Adrenal gland (tissue), 12 donors: Measurements from ENCODE around the gene ELOVL6. TPM values are rescaled to one million over a fixed set of nuclear protein-coding genes. Genes with fewer than 3 reads are reported as not detected.

Experiments used
- DNase-seq, 7 donors: peaks; one replicate each; pipeline ENCODE4 v3.0.0-alpha.2; 2019 to 2020
- H3K27ac ChIP-seq, 5 donors: fragments of 200-600 bp; sonication (generic) in 4 of 5; 1 replicate in 3 of 5; 2 replicates in 2 of 5; pipeline versions ENCODE4 v1.5.1 to v1.8.0; 2016 to 2020; ENCODE audit warnings: mild to moderate bottlenecking in 1 of 5
- H3K27me3 ChIP-seq: fragments of 200-600 bp; 2 replicates; pipeline ENCODE4 v1.8.0; 2021
- H3K36me3 ChIP-seq, 2 donors: fragments of 200-600 bp; replicated peaks in 1 of 2; 1 replicate in 1 of 2; 2 replicates in 1 of 2; pipeline versions ENCODE4 v1.5.1 to v1.8.0; 2018 to 2022
- H3K4me1 ChIP-seq, 2 donors: fragments of 200-600 bp; replicated peaks in 1 of 2; 1 replicate in 1 of 2; 2 replicates in 1 of 2; pipeline versions ENCODE4 v1.5.1 to v1.8.0; 2018 to 2021
- H3K4me3 ChIP-seq, 4 donors: fragments of 200-600 bp; sonication (generic) in 3 of 4; one replicate each; pipeline ENCODE4 v1.5.1; 2016 to 2018
- H3K9me3 ChIP-seq, 3 donors: fragments of 200-600 bp; sonication (generic) in 1 of 3; replicated peaks in 1 of 3; 1 replicate in 2 of 3; 2 replicates in 1 of 3; pipeline versions ENCODE4 v1.5.1 to v1.8.0; 2016 to 2021
- CTCF ChIP-seq, 6 experiments: fragments of 450-650 bp in 4 of 6; fragments of 200-600 bp in 2 of 6; sonication (generic) in 1 of 6; IDR thresholded peaks; 1 replicate in 5 of 6; 2 replicates in 1 of 6; pipeline versions ENCODE4 v1.5.1 to v1.8.0; 2016 to 2021; ENCODE audit warnings: antibody characterized with exemption in 6 of 6, mild to moderate bottlenecking in 2 of 6, moderate library complexity in 1 of 6
- POLR2A ChIP-seq, 2 donors: fragments of 450-650 bp; IDR thresholded peaks; one replicate each; pipeline ENCODE4 v1.6.1; 2017; ENCODE audit warnings: antibody characterized with exemption in 2 of 2, mild to moderate bottlenecking in 2 of 2, moderate library complexity in 1 of 2
- WGBS, 4 donors: extraction: QIAGEN DNeasy Blood & Tissue Kit in 2 of 4; methylation state at CpG; one replicate each; pipeline versions ENCODE4 v1.1.5 to v1.1.7; 2013 to 2017; 5-methylcytosine and 5-hydroxymethylcytosine counted together
- intact Hi-C, 2 donors: fragments of 100-400 bp; cut with DNase I; formaldehyde crosslinking; loops; one replicate each; pipeline versions ENCODE4 v1.14.1 to v1.15.0; 2022 to 2023
- polyA plus RNA-seq, 3 donors: library from polyadenylated mRNA; stranded (reverse); fragments of 200-250 nt in 2 of 3; fragments of 350-450 nt in 1 of 3; fragmentation: Illumina TruSeq in 1 of 3; extraction: RNeasy Lipid Tissue Mini Kit (QIAGEN cat#74804) in 1 of 3; gene quantifications; one replicate each; pipeline ENCODE4 v1.2.3, GENCODE V29; 2013 to 2014
- total RNA-seq, 9 donors: library from RNA; depleted of rRNA in 4 of 9; stranded (reverse); fragments of >200 nt in 4 of 9; fragments of 120-200 nt in 1 of 9; fragmentation: NEBNext Ultra II Directional in 1 of 9; extraction: Animal tissue kit (Norgen Biotek cat#: 25700) in 1 of 9; gene quantifications; one replicate each; pipeline versions ENCODE4 v1.1.0 to v1.2.4, GENCODE V29; 2013 to 2023
- donor health status: healthy with polysubstance abuse.
- donor health status: Bipolar disorder and iron deficiency.
- donor health status: DM: yes; HTN: yes; CAD: no.
- donor health status: DM: no; HTN: no; CAD: no.
- donor health status: DM: no; HTN: no; CAD: no.
- donor health status: DM: yes; HTN: yes; CAD: no.

ELOVL6 gene
- total and polyA plus RNA-seq, 12 donors: 2.8 to 68.2 (median 16.4) TPM

GRCh38 chr4:109998867-109999584 is 199.4 kb downstream of the ELOVL6 start:
- Histone ChIP-seq H3K4me3 (no peak overlapping the region), H3K4me1 (no peaks in the 10 kb centered on the region), H3K36me3 (no peaks in the 10 kb centered on the region), H3K27me3 (peaks cover 2% of the 10 kb centered on the region), H3K27ac (no peak overlapping the region), H3K9me3 (no peaks in the 10 kb centered on the region)
- TF ChIP-seq POLR2A (IDR thresholded peaks at IDR 0.05) (no peak), CTCF (IDR thresholded peaks at IDR 0.05) (peak; percentile 36 to 89 (median 77))
- 29 to 38% (median 34%) methylated on average over 3 of the region's 3 CpGs for WGBS, 4 donors
- DNase-seq: peak in 2 of 7 donors; percentile 16 to 27
- intact Hi-C loops: no loop called here

- Histone ChIP-seq H3K36me3 (no peaks in the 10 kb centered on the region), H3K4me1 (no peaks in the 10 kb centered on the region), H3K27me3 (peaks cover 2% of the 10 kb centered on the region), H3K4me3 (no peak overlapping the region), H3K27ac (no peak overlapping the region), H3K9me3 (no peaks in the 10 kb centered on the region)
- no peak for TF ChIP-seq POLR2A (IDR thresholded peaks at IDR 0.05)
- no peak for TF ChIP-seq CTCF (IDR thresholded peaks at IDR 0.05)
- intact Hi-C loops: no loop called here
- 19 to 54% (median 35%) methylated on average over 2 to 3 of the region's 3 CpGs for WGBS, 4 donors
- DNase-seq: peak in 1 of 7 donors; percentile 4
Observed at GRCh38 chr4:109996526-109996925, 201.9 kb downstream of the ELOVL6 start.
